Measurements from ENCODE around the gene PPP5C. TPM values are rescaled to one million over a fixed set of nuclear protein-coding genes. Genes with fewer than 3 reads are reported as not detected.
"Not testable (repeated sequence)": the region's sequence is repeated elsewhere in the genome, so short reads cannot be mapped to it uniquely, and the experiment has no call there.

PPP5C gene
- 118 and 130 TPM in 2 replicates for total RNA-seq (2014; rRNA removed; shearing (Covaris generic))
- polyA plus RNA-seq (2015; cell fraction: cytosol; rRNA removed): 86.4 and 92.0 TPM in 2 replicates
- 139 and 140 TPM in 2 replicates for polyA plus RNA-seq (2015; cell fraction: nucleus; rRNA removed)

GRCh38 chr19:46346821-46347571 lies at the start of gene PPP5C:
TSS of gene PPP5C (plus strand) at chr19:46347087. CDS start at chr19:46347097, 10 bp downstream.
- peak; percentile 90 for DNase-seq (ENCODE audit: low read depth)

- DNase-seq (ENCODE audit: low read depth): no peak
These were observed 49.0 kb upstream of the PPP5C start for GRCh38 chr19:46297700-46298478.

GRCh38 chr19:46298479-46299003 lies 48.3 kb upstream of the PPP5C start:
- no peak for DNase-seq (ENCODE audit: low read depth)

- DNase-seq (ENCODE audit: low read depth): peak; percentile 76
These were observed 47.8 kb upstream of the PPP5C start for GRCh38 chr19:46299004-46299509.

GRCh38 chr19:46299695-46300094 lies 47.2 kb upstream of the PPP5C start:
- no peak for DNase-seq (ENCODE audit: low read depth)

GRCh38 chr19:46303322-46303690 lies 43.6 kb upstream of the PPP5C start:
- DNase-seq (ENCODE audit: low read depth): no peak

GRCh38 chr19:46303691-46304397 lies 43.0 kb upstream of the PPP5C start:
- no peak for DNase-seq (ENCODE audit: low read depth)

GRCh38 chr19:46306501-46306900 lies 40.4 kb upstream of the PPP5C start:
- DNase-seq (ENCODE audit: low read depth): no peak

- DNase-seq (ENCODE audit: low read depth): no peak
These were observed 38.4 kb upstream of the PPP5C start for GRCh38 chr19:46308510-46308909.

GRCh38 chr19:46309056-46309455 lies 37.8 kb upstream of the PPP5C start:
- DNase-seq (ENCODE audit: low read depth): no peak

- no peak for DNase-seq (ENCODE audit: low read depth)
These were observed 35.4 kb upstream of the PPP5C start for GRCh38 chr19:46311444-46311843.

GRCh38 chr19:46313540-46314469 lies 33.1 kb upstream of the PPP5C start:
- DNase-seq (ENCODE audit: low read depth): not testable (repeated sequence)

- DNase-seq (ENCODE audit: low read depth): no peak
These were observed 29.5 kb upstream of the PPP5C start for GRCh38 chr19:46317339-46317738.

GRCh38 chr19:46319613-46320012 lies 27.3 kb upstream of the PPP5C start:
- no peak for DNase-seq (ENCODE audit: low read depth)

GRCh38 chr19:46320559-46320958 lies 26.3 kb upstream of the PPP5C start:
- DNase-seq (ENCODE audit: low read depth): no peak

GRCh38 chr19:46321653-46322052 lies 25.2 kb upstream of the PPP5C start:
- DNase-seq (ENCODE audit: low read depth): no peak

- DNase-seq (ENCODE audit: low read depth): not testable (repeated sequence)
These were observed 23.7 kb upstream of the PPP5C start for GRCh38 chr19:46323227-46323626.

GRCh38 chr19:46324277-46324676 lies 22.6 kb upstream of the PPP5C start:
- DNase-seq (ENCODE audit: low read depth): no peak

GRCh38 chr19:46326608-46327007 lies 20.3 kb upstream of the PPP5C start:
- DNase-seq (ENCODE audit: low read depth): no peak

GRCh38 chr19:46328079-46328478 lies 18.8 kb upstream of the PPP5C start:
- no peak for DNase-seq (ENCODE audit: low read depth)
